SW480 (cell line): Measurements from ENCODE around the gene RIMBP2.
A peak's percentile ranks its signal among the peaks of the same experiment; 100 is the strongest.

Experiments
- DNase-seq: peaks from one replicate; pipeline ENCODE4 v3.0.0-alpha.2; 2016; ENCODE audit warnings: low spot score

The RIMBP2 gene

DNA sequence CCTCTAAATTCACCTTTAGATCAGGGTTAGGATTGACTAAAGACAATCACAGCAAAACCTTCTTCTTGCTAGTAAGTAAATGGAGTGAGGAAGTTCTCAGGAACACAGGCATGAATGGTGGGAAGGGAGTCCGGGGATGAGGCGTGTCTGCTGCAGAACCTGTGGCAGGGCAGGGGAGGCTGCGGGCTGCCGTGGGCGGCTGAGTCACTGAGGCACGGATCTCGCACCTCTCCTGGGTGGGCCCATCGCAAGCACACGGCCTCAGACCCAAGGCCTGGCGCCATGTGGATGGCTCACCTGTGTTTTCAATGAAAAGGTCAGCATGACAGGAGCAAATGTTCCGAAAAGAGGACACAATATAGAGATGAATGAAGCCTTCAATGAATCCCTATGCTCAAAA, 293.0 kb downstream of the RIMBP2 start:
- DNase-seq: no peak

GRCh38 chr12:130422676-130423075, 293.4 kb downstream of the RIMBP2 start:
- DNase-seq: no peak

- no peak for DNase-seq
These were observed 294.2 kb downstream of the RIMBP2 start for GRCh38 chr12:130421896-130422295.

GRCh38 chr12:130420071-130420470, 296.0 kb downstream of the RIMBP2 start:
- DNase-seq: no peak

DNA sequence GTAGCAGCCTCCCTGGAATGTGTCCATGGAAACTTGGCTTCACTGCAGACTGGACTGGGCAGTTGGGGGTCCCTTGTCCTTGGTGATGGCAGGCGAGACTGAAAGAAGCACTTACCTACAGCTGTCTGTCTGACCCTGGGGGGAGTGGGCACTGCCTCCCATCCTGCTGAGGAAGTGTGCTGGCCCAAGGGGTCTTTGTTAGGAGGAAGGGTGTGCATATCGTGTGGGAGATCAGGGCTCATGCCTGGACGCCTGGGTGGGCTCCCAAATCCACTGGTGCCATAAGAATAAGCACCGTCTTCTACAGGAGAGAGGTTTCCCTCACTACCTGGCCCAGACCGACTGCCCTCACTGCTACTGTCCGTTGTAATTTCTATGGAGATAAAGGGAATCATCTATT, 297.0 kb downstream of the RIMBP2 start:
- DNase-seq: no peak

- no peak for DNase-seq
These were observed 297.8 kb downstream of the RIMBP2 start for GRCh38 chr12:130418251-130418650.

DNA sequence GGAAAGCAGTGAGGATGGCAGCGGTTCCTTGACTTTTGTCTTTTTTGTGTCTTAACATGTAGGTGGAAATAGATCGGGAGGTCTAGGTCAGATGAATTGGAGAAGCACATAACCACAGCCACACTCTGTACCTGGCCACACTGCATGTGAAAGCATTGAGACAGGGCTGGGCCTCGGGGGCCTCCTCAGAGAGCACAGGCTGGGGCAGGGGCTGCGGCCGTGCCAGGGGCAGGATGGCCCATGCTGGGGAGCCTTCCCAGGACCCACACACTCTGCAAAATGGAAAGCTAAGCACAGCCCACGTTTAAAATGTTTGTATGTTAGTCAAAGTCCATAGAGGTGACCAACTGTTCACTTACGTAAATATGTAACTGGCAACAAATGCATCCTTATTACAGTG, 301.7 kb downstream of the RIMBP2 start:
- DNase-seq: no peak

GRCh38 chr12:130413909-130414308, 302.2 kb downstream of the RIMBP2 start:
- no peak for DNase-seq

DNA sequence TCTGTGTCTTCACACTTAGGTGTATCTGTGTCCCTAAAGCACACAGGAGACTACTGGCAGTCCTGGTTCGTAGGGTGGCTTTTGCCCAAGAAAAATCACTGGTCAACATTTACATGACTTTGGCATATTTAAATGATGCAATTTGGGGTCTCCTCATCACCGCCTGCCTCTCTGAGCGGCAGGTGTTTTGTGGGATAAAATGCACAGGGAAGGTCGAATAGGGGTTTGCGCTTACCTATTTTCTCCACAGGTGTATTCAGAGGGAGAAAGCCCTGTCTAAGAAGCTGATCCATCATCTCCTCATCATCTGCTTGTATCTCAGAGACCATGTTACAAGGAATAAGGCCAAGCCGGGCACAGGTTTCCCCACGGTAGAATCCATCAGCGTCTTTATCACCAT, 303.7 kb downstream of the RIMBP2 start:
- no peak for DNase-seq

GRCh38 chr12:130405332-130405731, 310.8 kb downstream of the RIMBP2 start:
- DNase-seq: no peak

GRCh38 chr12:130401703-130402102, 314.4 kb downstream of the RIMBP2 start:
- peak; percentile 46 for DNase-seq

GRCh38 chr12:130398100-130398848, 317.8 kb downstream of the RIMBP2 start:
- no peak for DNase-seq

GRCh38 chr12:130396667-130397066, 319.4 kb downstream of the RIMBP2 start:
- no peak for DNase-seq

- no peak for DNase-seq
These were observed 321.2 kb downstream of the RIMBP2 start for GRCh38 chr12:130394906-130395305.

DNA sequence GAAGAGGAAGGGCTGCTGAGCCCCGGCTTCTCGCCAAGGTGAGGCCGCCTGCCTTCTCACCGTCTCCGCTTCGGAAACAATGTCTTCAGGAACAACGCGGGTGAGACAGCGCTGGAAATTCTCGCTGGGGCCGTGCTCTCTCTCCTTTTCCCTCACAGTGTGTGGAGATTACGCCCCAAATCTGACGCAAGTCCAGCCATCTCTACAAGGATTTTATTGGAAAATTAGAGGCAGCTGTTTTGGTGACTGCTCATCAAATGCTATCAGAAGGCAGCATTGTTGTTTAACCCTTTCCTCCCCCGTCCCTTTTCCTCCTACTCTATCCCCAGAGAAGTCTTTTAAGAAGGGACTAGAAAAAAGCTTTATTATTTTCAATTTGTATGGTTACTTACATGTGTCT, 324.9 kb downstream of the RIMBP2 start:
- DNase-seq: no peak

GRCh38 chr12:130385193-130385592, 330.9 kb downstream of the RIMBP2 start:
- DNase-seq: no peak

DNA sequence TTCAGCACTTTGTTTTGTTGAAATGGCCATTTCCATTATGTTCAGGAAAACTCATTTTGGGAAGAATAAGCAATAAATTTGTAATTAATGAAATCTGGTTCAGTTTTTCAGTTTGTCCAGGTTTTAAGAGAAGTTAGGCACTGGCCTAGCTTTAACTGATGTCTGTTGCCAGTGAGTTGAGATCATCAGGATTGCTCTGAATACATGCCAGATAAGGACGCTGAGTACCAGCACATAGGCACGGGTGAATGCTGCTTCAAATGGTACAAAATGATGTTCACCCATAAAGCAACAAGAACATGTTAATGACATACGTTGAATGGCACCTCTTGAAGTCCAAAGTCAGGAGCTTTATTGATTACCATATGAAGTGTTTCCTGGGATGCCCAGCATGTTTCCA, 331.9 kb downstream of the RIMBP2 start:
- DNase-seq: no peak

DNA sequence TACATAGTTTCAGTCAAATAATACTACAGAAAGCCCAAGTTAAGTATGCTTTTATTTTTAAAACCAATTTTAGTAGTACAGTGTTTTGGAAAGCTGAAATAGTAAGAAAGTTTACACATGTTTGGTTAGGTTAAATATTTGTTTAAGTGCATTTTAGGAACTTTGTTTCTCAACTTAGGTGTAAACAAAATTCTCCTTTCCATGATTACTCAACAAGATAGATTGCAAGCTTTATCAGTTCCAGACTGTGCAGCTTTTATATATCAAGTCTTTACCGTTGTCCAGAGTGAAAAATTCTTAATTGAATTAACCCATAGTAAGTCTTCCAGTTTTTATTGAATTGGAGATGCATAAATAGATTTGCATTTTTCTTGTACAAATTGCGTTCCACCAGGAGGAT, 333.3 kb downstream of the RIMBP2 start:
- no peak for DNase-seq

DNA sequence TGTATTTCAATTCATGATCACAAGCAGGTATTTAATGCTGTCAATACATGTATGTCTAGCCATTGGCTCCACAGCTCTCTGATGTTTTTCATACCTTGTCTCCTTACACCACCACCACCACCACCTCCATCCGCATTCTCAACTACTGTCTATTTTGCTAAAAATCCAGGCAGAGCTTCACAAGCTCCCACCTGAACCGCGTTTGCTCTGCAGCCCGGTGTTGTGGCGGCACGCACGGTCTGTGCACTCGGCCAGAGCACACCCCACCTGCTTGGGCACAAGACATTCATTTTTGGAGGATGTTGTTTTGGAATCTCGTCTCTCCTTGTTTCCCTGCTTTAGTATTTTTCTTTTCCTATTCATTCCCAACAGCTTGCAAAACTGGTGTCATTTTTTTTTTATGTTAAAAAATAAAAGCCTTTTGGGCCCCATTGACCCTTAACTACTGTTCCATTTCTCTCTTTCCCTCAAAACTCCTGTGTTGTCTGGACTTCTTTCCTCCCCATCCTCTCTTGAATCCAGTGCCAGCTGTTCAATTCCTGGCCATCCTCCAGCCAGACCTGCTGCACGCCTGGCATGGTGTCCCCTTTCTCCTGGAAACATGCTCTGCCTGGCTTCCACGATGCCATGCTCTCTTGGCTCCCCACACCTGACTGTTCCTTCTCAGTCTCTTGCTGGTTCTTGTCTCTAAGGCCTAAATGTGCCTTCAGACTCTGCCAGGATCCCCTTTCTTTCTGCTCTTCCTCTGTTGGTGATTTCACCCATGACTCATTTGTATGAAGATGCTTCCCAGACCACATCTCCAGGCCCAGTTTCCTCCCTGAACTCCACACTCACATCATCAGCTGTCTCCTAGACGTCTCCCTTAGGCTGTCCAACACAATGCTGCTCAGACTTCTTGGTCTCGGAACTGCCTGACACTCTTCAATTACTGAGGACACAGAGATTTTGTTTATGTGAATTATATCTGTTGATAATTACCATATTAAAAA, 340.5 kb downstream of the RIMBP2 start:
- DNase-seq: no peak

GRCh38 chr12:130374083-130374482, 342.0 kb downstream of the RIMBP2 start:
- no peak for DNase-seq

DNA sequence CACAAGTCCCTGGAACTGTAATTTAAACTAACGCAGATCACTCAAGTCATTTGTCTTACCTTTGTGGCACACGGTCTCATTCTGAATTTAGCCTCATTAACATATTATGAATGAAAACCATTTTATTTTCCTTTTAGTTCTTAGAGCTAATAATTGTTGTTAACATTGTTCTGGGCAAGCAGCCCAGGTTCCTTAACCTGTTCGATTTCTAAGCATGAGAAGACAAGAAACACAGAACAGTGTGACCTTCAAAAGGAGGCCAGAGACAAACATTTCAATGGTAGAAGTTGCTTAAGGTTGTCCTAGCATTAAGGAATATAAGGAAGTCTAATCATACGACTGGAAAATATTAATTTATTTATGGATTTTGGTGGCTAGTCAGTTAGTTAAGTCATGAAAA, 343.2 kb downstream of the RIMBP2 start:
- no peak for DNase-seq

- no peak for DNase-seq
These were observed 344.8 kb downstream of the RIMBP2 start for GRCh38 chr12:130371296-130371695.

DNA sequence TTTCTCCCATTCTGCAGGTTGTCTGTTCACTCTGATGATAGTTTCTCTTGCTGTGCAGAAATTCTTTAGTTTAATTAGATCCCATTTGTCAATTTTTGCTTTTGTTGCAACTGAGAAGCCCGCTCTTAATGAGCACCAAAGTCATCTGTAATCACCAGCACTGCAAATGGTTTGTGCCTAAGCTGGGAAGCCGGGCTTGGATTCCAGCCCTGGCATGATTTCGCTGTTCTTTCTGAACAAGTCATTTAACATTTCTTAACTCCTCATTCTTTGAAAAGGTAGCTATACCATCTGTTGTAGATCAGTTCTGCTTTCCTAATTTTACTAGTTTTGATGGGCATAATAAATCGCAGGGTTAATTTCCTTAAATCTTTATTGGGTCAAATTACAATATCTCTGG, 346.3 kb downstream of the RIMBP2 start:
- DNase-seq: no peak
